Liver (tissue), 9 donors: Measurements from ENCODE around the gene RELCH. TPM values are rescaled to one million over a fixed set of nuclear protein-coding genes. Genes with fewer than 3 reads are reported as not detected.

Experiments
- DNase-seq: peaks from one replicate; pipeline ENCODE4 v3.0.0-alpha.2; 2017; ENCODE audit warnings: low spot score
- H3K27ac ChIP-seq, 2 donors: one replicate each; pipeline ENCODE4 v1.7.0; 2013; ENCODE audit warnings: inconsistent platforms in 2 of 2, low read length in 2 of 2, control low read depth in 1 of 2, low read depth in 1 of 2, mild to moderate bottlenecking in 1 of 2
- H3K27me3 ChIP-seq, 4 donors: one replicate each; pipeline versions ENCODE4 v1.6.1 to v1.7.0; 2013; ENCODE audit warnings: low read length in 3 of 4, inconsistent platforms in 1 of 4, mild to moderate bottlenecking in 1 of 4, moderate library complexity in 1 of 4; ENCODE audit not compliant: control insufficient read depth in 4 of 4, insufficient read depth in 4 of 4
- H3K36me3 ChIP-seq, 4 donors: one replicate each; pipeline versions ENCODE4 v1.6.1 to v1.7.0; 2013; ENCODE audit warnings: low read length in 3 of 4, mild to moderate bottlenecking in 3 of 4, low read depth in 1 of 4, moderate library complexity in 1 of 4; ENCODE audit not compliant: control insufficient read depth in 4 of 4, insufficient read depth in 3 of 4
- H3K4me1 ChIP-seq, 4 donors: one replicate each; pipeline versions ENCODE4 v1.6.1 to v1.7.0; 2013; ENCODE audit warnings: low read length in 3 of 4, mild to moderate bottlenecking in 3 of 4, moderate library complexity in 1 of 4; ENCODE audit not compliant: control insufficient read depth in 4 of 4, insufficient read depth in 4 of 4
- H3K4me3 ChIP-seq, 3 donors: one replicate each; pipeline versions ENCODE4 v1.6.1 to v1.7.0; 2013; ENCODE audit warnings: low read length in 3 of 3, control low read depth in 1 of 3, low read depth in 1 of 3, mild to moderate bottlenecking in 1 of 3
- H3K9ac ChIP-seq, 2 donors: one replicate each; pipeline ENCODE4 v1.7.0; 2013; ENCODE audit warnings: low read length in 2 of 2, mild to moderate bottlenecking in 2 of 2, moderate library complexity in 2 of 2, control low read depth in 1 of 2, low read depth in 1 of 2
- H3K9me3 ChIP-seq, 4 donors: one replicate each; pipeline versions ENCODE4 v1.6.1 to v1.7.0; 2013; ENCODE audit warnings: low read length in 3 of 4; ENCODE audit not compliant: control insufficient read depth in 4 of 4
- EGR1 ChIP-seq, 2 donors: IDR thresholded peaks; 2 replicates each; pipeline ENCODE4 v1.6.1; 2016 to 2018; ENCODE audit warnings: antibody characterized with exemption in 2 of 2, low read depth in 2 of 2
- FOXA2 ChIP-seq: IDR thresholded peaks from 2 replicates; pipeline ENCODE4 v1.6.1; 2016; ENCODE audit warnings: antibody characterized with exemption
- HNF4A ChIP-seq, 2 donors: conservative IDR thresholded peaks; 2 replicates each; pipeline ENCODE4 v1.6.1; 2016; ENCODE audit warnings: antibody characterized with exemption in 2 of 2, mild to moderate bottlenecking in 2 of 2
- HNF4G ChIP-seq: IDR thresholded peaks from 2 replicates; pipeline ENCODE4 v1.6.1; 2016; ENCODE audit warnings: antibody characterized with exemption
- JUND ChIP-seq, 2 donors: IDR thresholded peaks; 2 replicates each; pipeline ENCODE4 v1.6.1; 2016; ENCODE audit warnings: antibody characterized with exemption in 2 of 2
- NR2F2 ChIP-seq: IDR thresholded peaks from 2 replicates; pipeline ENCODE4 v1.6.1; 2016; ENCODE audit warnings: antibody characterized with exemption
- RXRA ChIP-seq, 2 donors: IDR thresholded peaks; 2 replicates each; pipeline ENCODE4 v1.6.1; 2017 to 2018; ENCODE audit warnings: antibody characterized with exemption in 2 of 2, mild to moderate bottlenecking in 1 of 2
- TAF1 ChIP-seq: conservative IDR thresholded peaks from 2 replicates; pipeline ENCODE4 v1.6.1; 2016; ENCODE audit warnings: antibody characterized with exemption, mild to moderate bottlenecking
- WGBS: extraction: QIAGEN DNeasy Blood & Tissue Kit; methylation state at CpG from one replicate; pipeline ENCODE4 v1.1.7; 2013; 5-methylcytosine and 5-hydroxymethylcytosine counted together
- polyA plus RNA-seq, 2 donors: library from polyadenylated mRNA; stranded (reverse) in 1 of 2; unstranded in 1 of 2; fragments of 200-250 nt in 1 of 2; fragments of >200 nt in 1 of 2; fragmentation: Nextera tagmentation in 1 of 2; extraction: Ambion mirVana in 1 of 2; gene quantifications; one replicate each; pipeline versions ENCODE4 v1.2.1 to v1.2.3, GENCODE V29; 2013 to 2015
- total RNA-seq, 2 donors: library from RNA; depleted of rRNA; stranded (reverse); fragments of >200 nt; gene quantifications; one replicate each; pipeline ENCODE4 v1.2.3, GENCODE V29; 2014
- TF ChIP-seq, protein P1 (sequence below): IDR thresholded peaks from 2 replicates; pipeline ENCODE4 v1.6.1; 2016; ENCODE audit warnings: antibody characterized with exemption, mild to moderate bottlenecking
- TF ChIP-seq, protein P2 (sequence below): IDR thresholded peaks from 2 replicates; pipeline ENCODE4 v1.6.1; 2016; ENCODE audit warnings: antibody characterized with exemption
- donor health status: healthy.
- donor health status: healthy.
- donor health status: healthy.
- donor health status: healthy.
- donor health status: healthy.

RELCH gene
- total and polyA plus RNA-seq, 4 donors: 4.3 to 21.7 (median 11.0) TPM

DNA sequence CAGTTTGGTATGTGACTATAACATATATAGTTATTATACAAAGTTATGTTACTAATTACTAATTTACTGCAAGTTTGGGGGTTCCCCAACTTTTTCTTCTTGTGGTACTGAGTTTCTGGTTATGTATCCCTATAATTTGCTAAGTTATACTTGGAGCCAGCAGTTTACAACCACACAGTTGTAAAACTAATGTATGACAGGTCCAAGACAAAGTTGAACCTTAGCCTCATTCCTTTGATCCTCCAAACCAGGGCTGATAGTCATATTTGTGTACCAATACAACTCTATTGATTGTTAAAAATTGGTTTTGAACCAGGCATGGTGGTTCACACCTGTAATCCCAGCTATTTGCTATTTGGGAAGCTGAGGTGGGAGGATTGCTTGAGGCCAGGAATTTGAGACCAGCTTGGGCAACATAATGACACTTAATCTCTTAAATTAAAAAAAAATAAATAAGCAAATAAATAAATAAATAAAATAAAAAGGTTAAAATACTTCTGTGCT is 24.3 kb downstream of the RELCH start:
- TF ChIP-seq HNF4G: no peak
- no peak for TF ChIP-seq FOXA2
- TF ChIP-seq HNF4A (conservative IDR thresholded peaks at IDR 0.05): peak in 1 of 2 donors; percentile 28
- TF ChIP-seq RXRA (IDR thresholded peaks at IDR 0.05): no peak
- Histone ChIP-seq H3K27me3 (no peaks in the 10 kb centered on the region), H3K9me3 (no peaks in the 10 kb centered on the region), H3K4me3 (no peak overlapping the region), H3K27ac (no peak overlapping the region), H3K36me3 (peaks cover 0 to 7% (median 3%) of the 10 kb centered on the region in 4 donors), H3K9ac (no peak overlapping the region), H3K4me1 (no peaks in the 10 kb centered on the region)
- DNase-seq: no peak

DNA sequence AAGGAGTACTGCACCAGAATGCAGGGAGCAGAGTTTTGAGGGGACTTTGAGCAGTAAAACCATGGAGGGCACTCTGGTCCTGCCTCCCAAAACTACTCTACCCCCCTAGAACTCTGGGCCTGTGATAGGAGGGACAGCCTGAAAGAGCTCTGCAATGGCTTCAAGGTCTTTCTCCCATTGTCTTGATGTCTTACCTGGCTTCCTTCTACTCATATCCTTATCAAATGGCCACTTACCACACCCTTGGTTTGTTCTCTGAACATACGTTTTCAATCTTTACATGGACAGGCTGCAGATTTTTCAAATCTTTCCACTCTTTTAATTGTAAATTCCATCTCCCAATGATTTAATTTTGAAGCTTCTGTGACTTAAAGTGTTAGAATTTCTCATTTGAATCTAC is 27.7 kb downstream of the RELCH start:
- no peak overlapping the region for H3K9ac ChIP-seq
- DNase-seq: no peak
- H3K27me3 ChIP-seq: no peaks in the 10 kb centered on the region
- H3K36me3 ChIP-seq: peaks cover 0 to 7% (median 3%) of the 10 kb centered on the region in 4 donors
- 82% methylated on average over 1 of the region's 1 CpG for WGBS
- TF ChIP-seq RXRA (IDR thresholded peaks at IDR 0.05): no peak
- TF ChIP-seq, protein P1, sequence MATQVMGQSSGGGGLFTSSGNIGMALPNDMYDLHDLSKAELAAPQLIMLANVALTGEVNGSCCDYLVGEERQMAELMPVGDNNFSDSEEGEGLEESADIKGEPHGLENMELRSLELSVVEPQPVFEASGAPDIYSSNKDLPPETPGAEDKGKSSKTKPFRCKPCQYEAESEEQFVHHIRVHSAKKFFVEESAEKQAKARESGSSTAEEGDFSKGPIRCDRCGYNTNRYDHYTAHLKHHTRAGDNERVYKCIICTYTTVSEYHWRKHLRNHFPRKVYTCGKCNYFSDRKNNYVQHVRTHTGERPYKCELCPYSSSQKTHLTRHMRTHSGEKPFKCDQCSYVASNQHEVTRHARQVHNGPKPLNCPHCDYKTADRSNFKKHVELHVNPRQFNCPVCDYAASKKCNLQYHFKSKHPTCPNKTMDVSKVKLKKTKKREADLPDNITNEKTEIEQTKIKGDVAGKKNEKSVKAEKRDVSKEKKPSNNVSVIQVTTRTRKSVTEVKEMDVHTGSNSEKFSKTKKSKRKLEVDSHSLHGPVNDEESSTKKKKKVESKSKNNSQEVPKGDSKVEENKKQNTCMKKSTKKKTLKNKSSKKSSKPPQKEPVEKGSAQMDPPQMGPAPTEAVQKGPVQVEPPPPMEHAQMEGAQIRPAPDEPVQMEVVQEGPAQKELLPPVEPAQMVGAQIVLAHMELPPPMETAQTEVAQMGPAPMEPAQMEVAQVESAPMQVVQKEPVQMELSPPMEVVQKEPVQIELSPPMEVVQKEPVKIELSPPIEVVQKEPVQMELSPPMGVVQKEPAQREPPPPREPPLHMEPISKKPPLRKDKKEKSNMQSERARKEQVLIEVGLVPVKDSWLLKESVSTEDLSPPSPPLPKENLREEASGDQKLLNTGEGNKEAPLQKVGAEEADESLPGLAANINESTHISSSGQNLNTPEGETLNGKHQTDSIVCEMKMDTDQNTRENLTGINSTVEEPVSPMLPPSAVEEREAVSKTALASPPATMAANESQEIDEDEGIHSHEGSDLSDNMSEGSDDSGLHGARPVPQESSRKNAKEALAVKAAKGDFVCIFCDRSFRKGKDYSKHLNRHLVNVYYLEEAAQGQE: no peak
- no peak overlapping the region for H3K27ac ChIP-seq
- H3K4me3 ChIP-seq: no peak overlapping the region
- no peaks in the 10 kb centered on the region for H3K4me1 ChIP-seq
- no peaks in the 10 kb centered on the region for H3K9me3 ChIP-seq

DNA sequence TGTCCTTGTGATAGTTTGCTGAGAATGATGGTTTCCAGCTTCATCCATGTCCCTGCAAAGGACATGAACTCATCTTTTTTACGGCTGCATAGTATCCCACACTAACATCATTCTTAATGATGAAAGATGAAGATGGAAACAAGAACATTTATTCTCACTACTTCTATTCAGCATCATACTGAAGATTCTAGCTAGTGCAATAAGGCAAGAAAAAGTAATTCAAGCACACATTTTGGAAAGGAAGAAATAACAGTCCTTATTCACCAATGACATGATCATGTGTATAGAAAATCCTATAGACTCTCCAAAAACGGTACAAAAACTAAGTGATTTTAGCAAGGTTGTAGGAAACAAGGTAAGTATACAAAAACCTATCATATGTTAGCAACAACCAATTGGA is 37.2 kb downstream of the RELCH start:
- WGBS: 99% methylated on average over 2 of the region's 2 CpGs
- Histone ChIP-seq H3K27ac (no peak overlapping the region), H3K4me1 (no peaks in the 10 kb centered on the region), H3K9ac (no peak overlapping the region), H3K4me3 (no peak overlapping the region), H3K36me3 (peaks cover 0 to 29% (median 19%) of the 10 kb centered on the region in 4 donors), H3K9me3 (peaks cover 0 to 4% (median 3%) of the 10 kb centered on the region in 4 donors), H3K27me3 (no peaks in the 10 kb centered on the region)
- TF ChIP-seq, protein P2, sequence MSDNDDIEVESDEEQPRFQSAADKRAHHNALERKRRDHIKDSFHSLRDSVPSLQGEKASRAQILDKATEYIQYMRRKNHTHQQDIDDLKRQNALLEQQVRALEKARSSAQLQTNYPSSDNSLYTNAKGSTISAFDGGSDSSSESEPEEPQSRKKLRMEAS: no peak
- no peak for TF ChIP-seq NR2F2
- TF ChIP-seq, protein P1: no peak
- no peak for TF ChIP-seq HNF4G
- TF ChIP-seq JUND (IDR thresholded peaks at IDR 0.05): no peak
- no peak for TF ChIP-seq TAF1
- TF ChIP-seq EGR1 (IDR thresholded peaks at IDR 0.05; ENCODE audit: low read depth in 2 of 2): no peak
- DNase-seq: no peak
